ENCODE results near the gene PACS2.

Gene PACS2

DNA sequence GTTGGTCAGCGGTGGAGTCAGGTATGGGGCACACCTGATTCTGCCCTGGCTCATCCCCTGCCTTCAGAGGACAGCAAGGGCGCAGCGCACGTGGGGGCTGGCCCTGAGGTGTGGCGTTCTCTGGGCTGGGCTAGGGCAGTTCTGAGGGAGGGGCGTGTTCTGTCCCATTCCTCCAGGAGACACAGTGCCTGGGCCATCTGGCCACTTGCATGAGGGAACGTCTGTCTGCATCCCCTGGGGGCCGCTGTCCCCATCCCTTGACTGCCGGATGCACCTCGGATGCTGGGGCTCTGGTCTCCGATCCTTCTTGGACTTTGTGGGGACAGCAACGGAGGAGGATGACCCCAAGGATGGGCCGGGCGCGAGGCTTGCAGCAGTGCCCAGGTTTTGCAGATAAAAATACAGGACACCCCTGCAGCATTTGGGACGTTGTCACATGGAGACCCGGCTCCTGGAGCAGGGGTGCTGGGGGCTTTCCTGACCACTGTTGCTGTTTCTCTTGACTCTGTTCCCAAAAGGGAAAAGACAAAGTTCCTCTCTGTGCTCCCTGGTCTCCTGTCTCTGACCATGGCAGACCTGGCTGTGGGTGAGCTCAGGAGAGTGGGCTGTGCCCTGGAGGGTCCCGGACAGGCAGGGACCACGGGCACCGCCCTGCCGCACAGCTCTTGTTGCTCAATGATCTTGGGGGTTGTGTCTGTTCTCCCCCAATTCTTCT is 112.0 kb downstream of the PACS2 start:
- DNase-seq: no peak

DNA sequence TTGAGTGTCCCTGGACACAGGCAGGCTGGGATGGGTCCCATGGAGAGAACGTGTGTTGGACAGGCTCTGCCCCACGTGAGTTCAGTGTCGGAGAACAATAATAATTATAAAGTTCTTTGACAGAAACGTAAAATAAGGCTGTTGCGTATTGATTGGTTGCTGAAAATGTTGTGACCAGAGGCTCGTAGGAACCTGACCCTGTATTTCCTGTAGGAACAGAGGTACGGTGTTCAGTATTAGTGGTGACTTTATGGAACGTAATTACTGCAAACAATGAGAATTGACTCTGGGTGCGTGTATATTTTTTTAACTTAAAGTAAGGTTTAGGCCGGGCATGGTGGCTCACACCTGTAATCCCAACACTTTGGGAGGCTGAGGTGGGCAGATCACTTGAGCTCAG is 112.9 kb downstream of the PACS2 start:
- no peak for DNase-seq

DNA sequence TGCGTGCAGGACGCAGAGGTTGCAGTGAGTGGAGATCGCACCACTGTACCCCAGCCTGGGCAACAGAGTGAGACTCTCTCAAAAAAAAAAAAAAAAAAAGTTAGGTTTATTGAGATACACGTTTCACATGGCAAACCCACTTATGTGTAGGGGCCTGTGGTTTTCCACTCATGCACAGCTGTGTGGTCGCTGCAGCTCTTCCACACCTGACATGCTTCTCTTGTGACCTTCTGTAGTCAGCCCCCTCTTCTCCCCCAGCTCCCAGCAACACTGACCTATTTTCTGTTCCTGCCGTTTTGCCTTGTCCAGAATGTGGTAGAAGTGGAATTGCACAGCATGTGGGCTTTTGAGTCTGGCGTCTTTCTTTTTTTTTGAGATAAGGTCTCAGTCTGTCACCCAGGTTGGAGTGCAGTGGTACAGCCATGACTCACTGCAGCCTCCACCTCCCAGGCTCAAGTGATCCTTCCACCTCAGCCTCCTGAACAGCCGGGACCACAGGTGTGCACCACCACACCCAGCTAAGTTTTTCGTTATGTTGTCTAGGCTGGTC is 113.5 kb downstream of the PACS2 start:
- DNase-seq: no peak

DNA sequence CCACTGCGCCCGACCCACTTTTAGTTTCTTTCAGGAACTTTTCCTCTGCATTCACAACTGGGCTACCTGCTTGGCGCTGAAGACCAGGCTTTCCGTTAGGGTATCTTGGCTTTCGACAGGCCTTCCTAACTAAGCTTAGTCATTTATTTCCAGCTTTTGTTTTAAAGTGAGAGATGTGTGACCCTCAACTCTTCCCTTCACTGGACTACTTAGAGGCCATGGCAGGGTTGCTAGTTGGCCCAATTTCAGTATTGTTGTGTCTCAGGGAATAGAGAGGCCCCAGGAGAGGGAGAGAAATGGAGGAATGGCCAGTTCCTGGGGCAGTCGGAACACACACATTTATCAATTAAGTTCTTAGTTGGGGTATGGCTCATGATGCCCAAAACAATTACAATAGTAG is 115.5 kb downstream of the PACS2 start:
- no peak for DNase-seq

DNA sequence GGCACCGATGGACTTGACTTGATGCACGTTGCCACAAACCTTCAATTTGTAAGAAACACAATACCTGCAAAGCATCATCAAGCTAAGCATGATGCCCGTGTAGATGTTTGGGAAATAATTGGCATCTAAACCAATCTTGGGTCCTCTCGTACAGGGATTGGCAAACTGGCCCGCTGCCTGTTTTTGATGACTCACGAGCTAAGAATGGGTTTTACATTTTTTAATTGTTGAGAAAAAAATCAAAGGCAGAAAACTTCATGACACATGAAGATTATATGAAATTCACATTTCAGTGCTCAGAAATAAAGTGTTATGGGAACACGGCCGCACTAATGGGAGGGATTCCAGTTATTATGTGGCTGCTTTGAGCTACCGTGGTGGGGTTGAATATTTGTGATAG is 116.0 kb downstream of the PACS2 start:
- DNase-seq: no peak

DNA sequence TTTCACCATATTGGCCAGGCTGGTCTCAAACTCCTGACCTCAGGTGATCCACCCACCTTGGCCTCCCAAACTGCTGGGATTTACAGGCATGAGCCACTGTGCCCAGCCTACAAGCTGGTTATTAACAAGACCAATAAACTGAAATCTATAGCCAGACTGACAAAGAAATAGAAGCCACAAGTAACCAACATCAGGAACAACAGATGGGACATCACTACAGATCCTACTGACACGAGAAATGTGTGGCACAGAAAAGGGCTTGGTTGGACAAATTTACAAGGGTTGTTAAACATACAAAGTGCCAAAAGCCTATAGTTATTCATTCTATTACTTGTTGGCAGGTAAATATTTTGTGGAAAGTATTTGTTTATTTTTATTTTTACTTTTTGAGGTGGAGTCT is 116.7 kb downstream of the PACS2 start:
- DNase-seq: no peak

DNA sequence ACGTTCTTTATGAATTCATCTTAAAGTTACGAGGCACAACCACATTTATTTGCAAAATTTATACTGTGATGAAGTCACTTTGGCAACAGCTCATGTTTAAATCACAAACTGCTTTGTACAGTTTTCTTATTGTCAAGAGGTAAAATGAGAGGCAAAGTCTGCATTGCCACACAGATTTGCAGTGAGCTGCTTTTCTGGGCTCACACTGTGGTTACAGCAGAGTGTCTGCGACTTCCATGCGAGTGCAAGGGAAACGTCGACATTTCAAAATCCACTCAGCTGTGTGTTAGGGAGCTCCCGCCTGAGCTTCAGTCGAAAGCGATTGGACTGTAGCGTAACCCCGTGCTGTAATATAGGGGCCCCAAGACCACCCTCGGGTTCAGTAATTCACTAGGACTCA is 118.1 kb downstream of the PACS2 start:
- no peak for DNase-seq

DNA sequence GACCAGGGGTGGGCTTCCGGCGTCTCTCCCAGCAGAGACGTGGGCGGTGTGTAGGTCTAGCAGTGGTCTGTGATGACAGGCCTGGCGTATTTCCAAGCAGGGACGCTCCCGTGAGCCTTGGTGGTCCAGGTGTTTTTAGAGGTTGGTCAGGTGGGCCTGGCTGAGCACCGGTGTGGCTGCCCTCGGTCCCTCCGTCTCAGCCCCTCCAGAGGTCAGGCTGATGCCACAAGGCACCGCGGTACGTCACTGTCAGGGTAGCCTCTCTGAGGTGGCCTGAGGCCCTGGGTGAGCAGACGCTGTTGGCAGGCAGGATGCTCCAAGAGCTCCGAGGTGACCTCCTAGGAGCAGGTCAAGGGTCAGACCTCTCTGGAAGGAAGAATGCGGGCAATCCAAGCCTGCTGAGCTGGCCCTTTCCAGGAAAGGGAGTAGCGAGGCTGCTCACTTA is 118.6 kb downstream of the PACS2 start:
- no peak for DNase-seq

DNA sequence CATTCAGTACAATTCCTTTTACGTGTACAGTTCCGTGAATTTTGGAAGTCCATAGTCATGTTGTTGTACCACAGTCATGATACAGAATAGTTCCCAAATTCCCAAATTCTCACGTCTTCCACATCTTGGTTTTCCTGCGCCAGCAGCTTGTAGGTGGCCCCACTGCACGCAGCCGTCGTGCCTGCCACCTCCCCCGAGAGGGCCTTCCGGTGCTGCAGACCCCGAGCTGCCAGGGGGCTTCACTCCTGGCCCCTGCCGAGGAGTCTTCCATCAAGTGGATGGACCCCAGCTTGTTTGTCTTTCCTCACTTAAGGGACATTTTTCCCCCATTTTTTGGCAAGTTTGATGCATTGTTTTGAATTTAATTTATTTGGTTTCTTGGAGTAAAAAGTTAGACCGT is 121.9 kb downstream of the PACS2 start:
- no peak for DNase-seq

DNA sequence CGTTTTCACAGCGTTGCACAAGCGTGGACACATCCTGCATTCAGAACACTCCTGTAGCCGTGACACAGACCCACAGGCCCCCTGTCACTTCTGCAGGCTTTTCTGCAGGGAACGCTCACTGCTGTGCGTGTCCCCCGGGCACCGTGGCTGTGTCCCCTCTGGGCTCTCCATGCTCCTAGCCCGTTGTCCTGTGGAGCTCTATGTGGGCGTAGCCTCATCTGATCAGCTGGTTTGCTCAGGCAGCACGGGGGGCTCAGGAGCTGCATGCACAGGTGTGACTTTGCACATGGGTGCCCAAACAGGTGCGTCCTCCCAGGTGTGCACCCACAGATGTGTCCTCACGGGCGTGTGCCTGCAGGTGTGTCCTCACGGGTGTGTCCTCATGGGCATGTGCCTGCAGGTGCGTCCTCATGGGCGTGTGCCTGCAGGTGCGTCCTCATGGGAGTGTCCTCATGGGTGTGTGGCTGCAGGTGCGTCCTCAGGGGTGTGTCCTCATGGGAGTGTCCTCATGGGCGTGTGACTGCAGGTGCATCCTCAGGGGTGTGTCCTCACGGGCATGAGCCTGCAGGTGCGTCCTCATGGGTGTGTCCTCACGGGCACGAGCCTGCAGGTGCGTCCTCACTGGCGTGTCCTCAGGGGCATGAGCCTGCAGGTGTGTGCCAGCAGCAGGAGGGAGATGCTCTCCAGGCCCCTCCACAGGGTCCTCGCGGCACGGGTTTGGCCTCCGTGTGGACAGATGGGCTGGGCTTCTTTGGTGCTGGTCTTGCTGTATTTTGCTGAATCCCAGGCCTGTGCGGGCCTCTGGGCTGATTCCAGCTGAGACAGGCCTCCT is 122.6 kb downstream of the PACS2 start:
- DNase-seq: no peak

DNA sequence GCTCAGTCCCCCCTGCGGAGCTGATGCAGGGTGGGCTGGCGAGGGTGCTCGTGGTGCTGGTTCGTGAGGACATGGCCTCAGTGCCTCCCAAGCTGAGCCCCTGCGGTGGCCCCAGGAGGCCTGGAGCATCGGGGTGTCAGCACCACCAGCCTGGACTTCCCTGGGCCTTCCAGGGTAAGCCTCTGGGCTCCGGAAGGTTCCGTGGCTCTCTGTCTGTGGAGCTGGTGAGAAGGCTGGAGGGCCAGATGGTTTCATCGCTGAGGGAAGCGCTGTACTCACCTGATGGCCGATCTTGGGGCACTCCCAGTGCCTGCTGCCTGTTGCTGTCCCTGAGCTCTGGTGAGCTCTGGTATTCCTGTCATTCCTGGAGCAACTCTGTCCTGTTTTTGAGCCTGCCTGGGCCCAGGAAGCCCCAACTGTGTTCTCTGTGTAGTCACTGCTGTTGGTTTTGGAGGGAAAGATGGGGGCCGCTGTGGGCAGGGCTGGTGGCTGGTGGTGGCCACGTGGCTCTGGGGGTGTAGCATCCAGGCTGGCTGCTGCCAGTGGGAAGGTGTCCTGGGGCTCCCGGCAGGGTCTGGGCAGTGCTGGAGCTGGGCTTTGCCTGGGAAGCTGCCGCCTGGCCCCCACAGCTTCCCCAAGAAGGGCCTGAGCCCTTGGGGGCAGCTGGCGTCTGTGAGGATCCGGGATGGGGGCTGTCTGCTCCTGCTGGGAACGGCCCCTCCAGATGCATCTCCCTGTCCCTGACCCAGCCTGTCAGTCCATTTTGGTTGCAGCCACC is 123.4 kb downstream of the PACS2 start:
- DNase-seq: no peak

DNA sequence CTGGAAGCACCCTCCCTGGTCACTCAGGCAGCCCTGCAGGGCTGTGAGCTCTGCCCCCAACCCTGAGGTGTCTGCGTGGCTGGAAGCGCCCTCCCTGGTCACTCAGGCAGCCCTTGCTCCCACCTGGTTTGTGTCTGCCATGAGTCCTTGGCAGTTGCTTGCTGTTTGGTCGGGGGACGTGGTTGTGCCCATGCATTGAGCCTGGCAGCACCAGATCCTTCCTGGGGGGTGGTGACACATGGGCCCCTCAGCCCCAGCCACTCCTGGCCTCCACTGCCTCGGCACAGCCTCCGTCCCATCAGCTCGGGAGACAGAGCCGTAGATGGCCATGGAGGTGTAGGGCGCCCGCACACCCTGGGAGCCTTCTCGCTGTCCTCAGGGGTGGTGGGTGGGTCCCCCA is 124.6 kb downstream of the PACS2 start:
- DNase-seq: no peak

DNA sequence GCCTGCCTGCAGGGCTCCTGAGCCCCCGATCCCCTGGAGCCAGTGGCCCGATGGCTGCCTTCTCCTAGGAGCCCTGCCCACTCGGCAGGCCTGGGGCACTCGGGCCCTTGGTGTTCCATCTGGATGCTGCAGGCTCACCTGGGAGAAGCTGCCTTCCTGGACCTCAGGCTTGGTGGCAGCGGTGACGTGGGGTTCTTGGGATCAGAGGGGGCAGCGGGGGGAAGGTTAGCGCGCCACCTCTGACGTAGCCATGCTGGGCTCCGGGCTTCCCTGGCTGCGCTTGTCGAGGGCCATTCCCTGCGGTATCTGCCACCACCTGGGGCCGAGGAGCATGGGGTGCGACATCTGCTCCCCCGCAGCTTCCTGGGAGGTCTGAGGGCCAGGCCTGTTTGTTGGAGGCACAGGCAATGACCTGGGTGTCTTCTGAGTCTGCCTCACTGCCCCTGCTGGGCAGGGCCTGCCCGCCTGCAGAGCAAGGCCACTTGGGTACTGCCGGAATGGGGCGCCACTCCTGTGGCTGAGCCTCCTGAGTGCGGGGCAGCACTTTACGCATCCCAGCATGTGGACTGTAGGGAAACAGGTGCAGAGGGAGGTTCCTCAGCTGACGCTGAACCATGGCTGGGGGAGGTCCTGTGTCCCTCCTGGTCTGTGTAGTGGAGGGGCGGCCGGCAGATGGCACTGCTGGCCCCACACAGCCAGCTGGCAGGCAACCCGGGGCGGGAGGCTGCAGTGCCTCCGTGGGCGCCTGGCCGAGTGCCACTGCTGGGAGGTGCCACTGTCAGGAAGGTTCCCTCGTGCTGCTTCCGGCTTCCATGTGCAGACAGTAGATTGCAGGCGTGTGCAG is 125.4 kb downstream of the PACS2 start:
- peak; percentile 80 for DNase-seq

DNA sequence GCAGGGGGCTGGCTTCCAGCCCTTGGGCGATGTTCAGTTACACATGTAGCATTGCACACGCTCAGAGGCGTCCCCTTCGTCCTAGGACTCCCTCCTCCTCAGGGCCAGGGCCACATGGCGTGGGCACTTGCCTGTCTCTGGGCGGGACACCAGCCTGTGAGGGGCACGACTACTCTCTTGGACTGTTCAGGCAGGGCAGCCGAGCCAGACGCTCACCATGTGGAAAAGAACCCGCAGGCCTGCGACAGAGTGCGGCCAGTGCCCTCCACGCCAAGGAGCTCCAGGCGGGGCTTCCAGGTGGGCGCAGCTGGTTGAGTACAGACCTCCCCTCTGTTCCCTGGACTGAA is 126.0 kb downstream of the PACS2 start:
- no peak for DNase-seq

DNA sequence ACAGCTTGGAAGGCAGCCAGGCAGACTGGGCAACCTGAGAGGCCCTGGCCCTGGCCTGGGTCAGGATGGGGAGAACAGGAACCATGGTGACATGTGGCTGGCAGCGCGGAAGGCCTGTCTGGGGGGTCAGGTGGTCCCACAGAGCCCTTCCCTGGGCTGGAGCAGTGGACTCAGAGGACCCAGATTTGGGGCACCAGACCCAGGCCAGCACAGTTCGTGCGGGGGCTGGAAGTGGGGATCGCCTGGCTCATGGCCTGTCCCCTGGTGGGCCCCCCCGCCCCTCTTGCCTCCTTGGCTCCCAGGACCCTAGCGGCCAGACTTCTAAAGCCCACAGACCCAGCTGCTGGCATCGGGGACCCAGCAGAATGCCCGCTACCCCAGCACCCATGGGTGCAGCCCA is 126.4 kb downstream of the PACS2 start:
- no peak for DNase-seq

DNA sequence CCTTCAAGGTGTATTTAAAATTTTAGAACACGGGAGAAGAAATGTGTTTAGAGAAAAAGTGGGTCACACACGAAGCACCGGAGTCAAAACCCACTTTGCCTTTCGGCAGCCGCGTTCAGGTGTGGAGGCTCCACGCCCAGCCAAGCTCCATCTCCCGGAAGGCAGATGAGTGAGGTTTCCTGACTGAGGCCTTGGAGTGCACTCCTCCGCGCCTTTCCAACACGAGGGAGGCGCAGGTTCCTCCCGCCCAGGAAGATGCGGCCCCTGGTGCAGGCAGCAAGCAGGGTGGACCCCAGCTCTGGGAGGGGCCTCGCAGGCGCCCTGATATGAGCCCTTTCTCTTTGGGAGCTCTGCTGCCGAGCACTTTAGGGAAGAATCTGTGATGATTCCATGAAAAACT is 127.6 kb downstream of the PACS2 start:
- DNase-seq: no peak

DNA sequence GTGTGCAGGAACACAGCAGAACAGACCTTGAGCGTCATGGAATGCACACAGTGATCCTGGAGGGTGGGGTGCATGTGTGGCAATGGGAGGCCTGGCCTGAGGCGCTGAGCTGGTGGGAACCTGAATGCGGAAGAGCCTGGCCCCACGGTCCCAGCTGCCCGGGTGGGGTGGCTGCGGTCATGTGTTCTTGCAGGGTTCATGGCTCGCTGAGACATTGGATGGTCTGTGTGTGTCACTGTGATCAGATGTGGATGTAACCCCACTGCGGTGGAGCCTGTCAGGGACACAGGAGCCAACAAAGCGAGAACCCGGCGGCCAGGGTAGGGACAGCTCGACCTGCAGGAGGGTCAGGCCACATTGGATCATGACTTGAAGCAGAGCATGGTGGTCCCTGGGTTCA is 128.3 kb downstream of the PACS2 start:
- no peak for DNase-seq

DNA sequence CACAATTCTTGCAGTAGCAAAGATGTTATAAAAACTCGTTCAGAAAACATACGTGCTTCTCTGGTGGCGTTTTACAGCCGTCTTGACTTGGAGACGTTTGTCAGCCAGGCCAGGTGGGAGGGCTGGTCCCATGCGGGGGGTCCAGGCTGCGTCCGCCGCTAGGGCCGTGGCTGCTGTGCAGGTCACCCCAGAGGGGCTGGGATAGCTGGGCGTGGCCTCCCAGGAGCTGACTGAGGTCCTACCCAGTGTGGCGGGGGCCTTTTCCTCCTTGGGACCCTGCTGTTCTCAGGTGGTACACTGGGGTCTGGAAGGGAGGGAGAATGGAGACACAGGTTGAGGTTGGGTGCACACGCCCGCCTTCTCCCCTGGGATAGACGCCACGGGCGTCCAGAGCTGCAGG is 130.3 kb downstream of the PACS2 start:
- DNase-seq: no peak

DNA sequence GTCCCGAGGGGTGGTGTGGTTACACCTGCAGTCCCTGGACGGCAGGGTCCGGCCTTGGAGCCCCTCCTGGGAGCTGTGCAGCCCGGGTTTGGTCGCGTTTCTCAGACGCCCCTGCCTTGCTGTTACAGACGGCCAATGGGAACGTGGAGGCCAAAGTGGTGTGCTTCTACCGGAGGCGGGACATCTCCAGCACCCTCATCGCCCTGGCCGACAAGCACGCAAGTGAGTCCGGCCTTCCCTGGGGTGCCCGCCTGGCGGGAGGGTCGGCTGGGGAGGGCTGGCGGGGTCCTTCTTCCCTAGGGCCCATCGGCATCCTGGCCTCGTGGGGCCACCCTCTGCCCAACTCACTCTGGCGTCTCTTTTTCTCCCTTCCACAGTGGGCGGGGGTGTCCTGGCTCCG is 130.7 kb downstream of the PACS2 start:
- DNase-seq: no peak

DNA sequence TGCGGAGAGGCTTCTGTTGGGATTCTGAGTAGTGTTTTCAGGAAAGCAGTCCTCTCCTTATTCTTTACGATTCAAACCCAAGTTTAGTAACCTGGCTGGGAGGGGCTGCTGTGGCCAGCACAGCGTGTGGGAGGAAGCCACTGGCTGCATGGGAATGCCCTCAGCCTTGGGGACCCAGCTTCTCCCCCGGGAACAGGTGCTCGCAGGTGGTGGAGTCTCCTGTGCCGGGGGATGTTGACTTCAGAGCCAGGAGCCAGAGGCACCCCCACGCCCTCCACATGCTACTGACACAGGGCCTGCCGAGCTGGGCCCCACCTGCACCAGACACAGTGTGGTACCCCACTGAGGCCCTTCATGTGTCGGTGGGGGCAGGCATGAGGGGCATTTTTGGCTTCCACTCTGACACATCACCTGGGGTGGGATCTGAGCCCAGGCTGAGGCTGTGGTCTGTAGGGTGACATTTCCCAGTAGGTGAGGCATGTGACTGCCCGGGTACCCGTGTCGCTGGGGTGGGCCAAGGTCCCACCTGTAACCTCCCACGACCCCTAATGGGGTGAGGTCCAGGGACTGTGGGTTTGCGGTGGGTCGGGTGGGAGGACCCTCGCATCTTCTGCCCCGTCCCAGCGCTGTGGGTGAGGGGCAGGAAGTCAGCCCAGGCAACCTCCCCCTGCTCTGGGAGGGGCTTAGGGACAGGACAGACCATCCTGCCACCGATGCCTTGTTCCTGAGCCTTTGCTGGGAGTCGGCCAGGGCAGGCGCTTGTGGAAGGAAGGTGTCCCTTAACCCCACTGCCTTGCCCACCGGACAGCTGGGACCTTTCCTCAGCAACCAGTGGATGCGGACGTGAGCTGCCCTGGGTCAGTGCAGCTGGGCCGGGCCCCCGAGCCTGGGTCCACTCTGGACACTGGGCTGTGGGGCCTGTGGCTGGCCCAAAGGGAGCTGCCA is 131.6 kb downstream of the PACS2 start:
- no peak for DNase-seq

DNA sequence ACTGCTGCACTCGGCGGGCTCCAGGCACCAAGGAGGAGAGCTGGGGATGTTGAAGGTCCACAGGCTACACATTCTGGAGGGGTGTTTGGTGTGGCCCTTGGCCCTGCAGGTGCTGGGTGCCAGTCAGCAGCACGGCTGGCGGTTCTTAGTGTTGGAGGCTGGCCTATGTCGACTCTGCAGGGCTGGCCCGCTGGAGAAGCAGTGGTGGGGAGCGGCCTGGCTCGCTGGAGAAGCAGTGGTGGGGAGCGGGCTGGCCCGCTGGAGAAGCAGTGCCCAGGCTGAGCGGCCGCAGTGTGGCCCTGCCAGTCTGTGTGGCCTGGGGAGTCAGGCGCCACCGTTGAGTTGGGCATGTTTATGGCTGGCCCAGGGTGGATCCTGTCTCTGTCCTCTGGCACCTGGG is 132.4 kb downstream of the PACS2 start:
- DNase-seq: no peak

Data from NCI-H2171 (cell line).